Activated naive CD4-positive, alpha-beta T cell (primary cell): ENCODE data around the gene KLHL41.
"Not testable (repeated sequence)": the region's sequence is repeated elsewhere in the genome, so short reads cannot be mapped to it uniquely, and the experiment has no call there.

ENCODE experiments used
- DNase-seq, 4 experiments: peaks; one replicate each; lab custom pipeline; 2025; lab: John Stamatoyannopoulos, UW

Gene KLHL41

GRCh38 chr2:169510496-169510895 is 994 bp downstream of the KLHL41 start:
- DNase-seq: no peak

- no peak for DNase-seq
Measured at GRCh38 chr2:169511818-169512217, 2.3 kb downstream of the KLHL41 start.

GRCh38 chr2:169512525-169512924 is 3.0 kb downstream of the KLHL41 start:
- no peak for DNase-seq

- no peak for DNase-seq
Measured at GRCh38 chr2:169513094-169513493, 3.6 kb downstream of the KLHL41 start.

GRCh38 chr2:169513926-169514325 is 4.4 kb downstream of the KLHL41 start:
- DNase-seq: no peak

- not testable (repeated sequence) for DNase-seq
Measured at GRCh38 chr2:169514758-169515157, 5.3 kb downstream of the KLHL41 start.

- not testable (repeated sequence) for DNase-seq
Measured at GRCh38 chr2:169516488-169516995, 7.0 kb downstream of the KLHL41 start.

GRCh38 chr2:169520896-169521295 is 11.4 kb downstream of the KLHL41 start:
- no peak for DNase-seq

GRCh38 chr2:169523681-169524080 is 14.2 kb downstream of the KLHL41 start:
- no peak for DNase-seq

GRCh38 chr2:169525434-169525833 is 15.9 kb downstream of the KLHL41 start:
- DNase-seq: no peak

- no peak for DNase-seq
Measured at GRCh38 chr2:169526451-169526850, 16.9 kb downstream of the KLHL41 start.

GRCh38 chr2:169528271-169528701 is 18.8 kb downstream of the KLHL41 start:
- peak; percentile 13 to 66 (median 44) for DNase-seq

- not testable (repeated sequence) for DNase-seq
Measured at GRCh38 chr2:169539460-169539859, 30.0 kb downstream of the KLHL41 start.

- DNase-seq: no peak
Measured at GRCh38 chr2:169540146-169540545, 30.6 kb downstream of the KLHL41 start.

GRCh38 chr2:169542433-169542832 is 32.9 kb downstream of the KLHL41 start:
- DNase-seq: no peak

- DNase-seq: no peak
Measured at GRCh38 chr2:169546756-169547155, 37.3 kb downstream of the KLHL41 start.

GRCh38 chr2:169561364-169561763 is 51.9 kb downstream of the KLHL41 start:
- no peak for DNase-seq

GRCh38 chr2:169562084-169562483 is 52.6 kb downstream of the KLHL41 start:
- DNase-seq: not testable (repeated sequence)

GRCh38 chr2:169562519-169562918 is 53.0 kb downstream of the KLHL41 start:
- no peak for DNase-seq

GRCh38 chr2:169565686-169566085 is 56.2 kb downstream of the KLHL41 start:
- no peak for DNase-seq

GRCh38 chr2:169569948-169570347 is 60.4 kb downstream of the KLHL41 start:
- no peak for DNase-seq

GRCh38 chr2:169570752-169571151 is 61.2 kb downstream of the KLHL41 start:
- DNase-seq: not testable (repeated sequence)

GRCh38 chr2:169571571-169571970 is 62.1 kb downstream of the KLHL41 start:
- DNase-seq: no peak

GRCh38 chr2:169572189-169572588 is 62.7 kb downstream of the KLHL41 start:
- no peak for DNase-seq

- no peak for DNase-seq
Measured at GRCh38 chr2:169572821-169573159, 63.3 kb downstream of the KLHL41 start.
